Nephron progenitor cell (in vitro differentiated cells): ENCODE results near the gene TTC16.

Source experiments
- DNase-seq: peaks from one replicate; pipeline ENCODE4 v3.0.0; 2021
- H3K27ac Mint-ChIP-seq: 2 replicates; pipeline ENCODE4 v1.8.0; 2021; ENCODE audit warnings: mild to moderate bottlenecking, moderate library complexity, mixed read lengths
- H3K27me3 Mint-ChIP-seq: 2 replicates; pipeline ENCODE4 v1.8.0; 2021; ENCODE audit warnings: mild to moderate bottlenecking, low read depth, mixed read lengths; ENCODE audit not compliant: poor library complexity
- H3K36me3 Mint-ChIP-seq: 2 replicates; pipeline ENCODE4 v1.8.0; 2021; ENCODE audit warnings: low read depth, mixed read lengths
- H3K4me1 Mint-ChIP-seq: 2 replicates; pipeline ENCODE4 v1.8.0; 2021; ENCODE audit warnings: mixed read lengths
- H3K4me3 Mint-ChIP-seq: 2 replicates; pipeline ENCODE4 v1.8.0; 2021; ENCODE audit warnings: mild to moderate bottlenecking, moderate library complexity, mixed read lengths
- H3K9me3 Mint-ChIP-seq: 2 replicates; pipeline ENCODE4 v1.8.0; 2021; ENCODE audit warnings: mild to moderate bottlenecking, moderate library complexity, mixed read lengths
- TF ChIP-seq, protein P1 (sequence below): fragments of 200-600 bp; sonication (generic); IDR thresholded peaks from 2 replicates; pipeline ENCODE4 v1.5.0; 2021; ENCODE audit warnings: antibody characterized with exemption

The TTC16 gene

DNA sequence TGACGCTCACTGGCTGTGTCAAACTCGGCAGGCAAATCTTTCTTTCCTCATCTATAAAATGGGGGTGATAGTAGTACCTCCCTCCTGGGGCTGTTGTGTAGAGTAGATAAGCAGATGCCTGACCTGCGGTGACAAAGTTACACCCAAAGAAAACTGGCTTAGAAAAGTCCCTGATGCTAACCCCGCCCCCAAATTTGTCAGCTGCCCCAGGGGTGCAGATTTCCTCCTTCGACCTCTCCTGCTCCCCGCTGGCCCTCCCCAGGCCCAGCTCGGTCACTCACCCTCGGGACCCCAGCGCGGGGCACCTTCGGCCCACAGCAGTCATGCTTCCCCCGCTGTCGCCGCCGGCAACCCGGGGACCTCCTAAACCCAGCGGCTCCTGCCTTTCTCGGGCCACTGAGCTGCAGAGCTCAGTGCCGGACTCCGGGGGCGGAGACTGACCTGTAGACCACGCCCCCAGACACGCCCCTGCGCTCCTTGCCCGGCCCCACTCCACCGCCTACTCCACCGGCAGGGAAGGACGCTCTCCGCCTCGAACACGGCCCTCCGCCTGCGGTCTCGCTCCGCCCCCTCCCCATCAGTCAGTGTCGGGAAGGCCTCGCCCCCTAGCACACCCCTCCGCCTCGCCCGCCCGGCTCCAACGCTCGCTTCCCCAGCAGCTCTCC is 55.2 kb downstream of the TTC16 start:
- peak overlapping the region; percentile 82 for H3K4me3 Mint-ChIP-seq
- no peak overlapping the region for H3K27ac Mint-ChIP-seq
- TF ChIP-seq, protein P1, sequence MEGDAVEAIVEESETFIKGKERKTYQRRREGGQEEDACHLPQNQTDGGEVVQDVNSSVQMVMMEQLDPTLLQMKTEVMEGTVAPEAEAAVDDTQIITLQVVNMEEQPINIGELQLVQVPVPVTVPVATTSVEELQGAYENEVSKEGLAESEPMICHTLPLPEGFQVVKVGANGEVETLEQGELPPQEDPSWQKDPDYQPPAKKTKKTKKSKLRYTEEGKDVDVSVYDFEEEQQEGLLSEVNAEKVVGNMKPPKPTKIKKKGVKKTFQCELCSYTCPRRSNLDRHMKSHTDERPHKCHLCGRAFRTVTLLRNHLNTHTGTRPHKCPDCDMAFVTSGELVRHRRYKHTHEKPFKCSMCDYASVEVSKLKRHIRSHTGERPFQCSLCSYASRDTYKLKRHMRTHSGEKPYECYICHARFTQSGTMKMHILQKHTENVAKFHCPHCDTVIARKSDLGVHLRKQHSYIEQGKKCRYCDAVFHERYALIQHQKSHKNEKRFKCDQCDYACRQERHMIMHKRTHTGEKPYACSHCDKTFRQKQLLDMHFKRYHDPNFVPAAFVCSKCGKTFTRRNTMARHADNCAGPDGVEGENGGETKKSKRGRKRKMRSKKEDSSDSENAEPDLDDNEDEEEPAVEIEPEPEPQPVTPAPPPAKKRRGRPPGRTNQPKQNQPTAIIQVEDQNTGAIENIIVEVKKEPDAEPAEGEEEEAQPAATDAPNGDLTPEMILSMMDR, result no peak
- no peaks in the 10 kb centered on the region for H3K9me3 Mint-ChIP-seq
- DNase-seq, result peak; percentile 100
- H3K36me3 Mint-ChIP-seq, result no peaks in the 10 kb centered on the region
- H3K27me3 Mint-ChIP-seq, result peaks cover 11% of the 10 kb centered on the region
- H3K4me1 Mint-ChIP-seq, result peaks cover 40% of the 10 kb centered on the region

DNA sequence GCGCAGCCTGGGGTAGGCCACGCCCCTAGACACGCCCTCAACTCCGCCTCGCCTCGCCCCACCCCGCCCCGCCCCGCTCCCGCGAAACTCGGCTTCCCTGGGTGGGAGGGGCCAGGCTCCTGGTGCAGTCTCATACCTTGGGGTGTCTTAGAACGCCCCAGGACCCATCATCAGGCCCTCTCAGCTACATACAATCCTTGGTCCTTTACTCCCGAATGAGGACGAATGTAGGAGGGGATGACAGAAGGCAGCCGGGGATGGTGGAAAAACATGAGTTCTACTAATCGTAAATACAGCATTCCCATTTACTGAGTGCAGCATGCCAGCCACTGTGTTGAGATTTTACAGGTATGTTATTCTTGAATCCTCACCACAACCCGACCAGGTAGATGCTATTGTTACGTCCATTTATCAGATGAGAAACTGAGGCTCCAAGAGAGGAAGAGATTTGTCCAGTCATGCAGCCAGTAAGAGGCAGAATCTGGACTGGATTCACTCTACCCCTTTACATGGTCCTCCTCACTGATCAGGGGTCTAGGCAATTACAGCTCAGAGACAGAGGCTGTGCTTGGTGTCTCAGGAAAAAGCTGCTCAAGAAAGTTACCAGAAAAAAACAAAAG is 55.8 kb downstream of the TTC16 start:
- peak overlapping the region; percentile 82 for H3K4me3 Mint-ChIP-seq
- no peaks in the 10 kb centered on the region for H3K36me3 Mint-ChIP-seq
- no peak overlapping the region for H3K27ac Mint-ChIP-seq
- H3K4me1 Mint-ChIP-seq, result peaks cover 46% of the 10 kb centered on the region
- no peak for DNase-seq
- peaks cover 11% of the 10 kb centered on the region for H3K27me3 Mint-ChIP-seq
- no peaks in the 10 kb centered on the region for H3K9me3 Mint-ChIP-seq
- TF ChIP-seq, protein P1, result no peak

DNA sequence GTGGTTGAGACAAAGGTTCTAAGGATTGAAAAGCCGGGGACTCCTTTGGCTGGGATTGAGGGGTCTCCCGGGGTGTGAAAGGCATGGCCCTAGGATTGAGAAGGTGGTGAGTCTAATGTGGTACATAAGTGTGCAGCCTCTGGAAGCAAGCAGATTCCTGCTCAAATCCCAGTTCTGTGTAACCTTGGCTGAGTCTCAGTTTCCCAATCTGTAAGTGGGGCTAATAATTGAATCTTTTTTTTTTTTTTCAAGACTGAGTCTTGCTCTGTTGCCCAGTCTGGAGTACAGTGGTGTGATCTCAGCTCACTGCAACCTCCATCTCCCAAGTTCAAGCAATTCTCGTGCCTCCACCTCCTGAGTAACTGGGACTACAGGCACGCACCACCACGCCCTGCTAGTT is 56.7 kb downstream of the TTC16 start:
- no peaks in the 10 kb centered on the region for H3K36me3 Mint-ChIP-seq
- DNase-seq, result no peak
- H3K4me1 Mint-ChIP-seq, result peaks cover 46% of the 10 kb centered on the region
- peaks cover 11% of the 10 kb centered on the region for H3K27me3 Mint-ChIP-seq
- no peak overlapping the region for H3K4me3 Mint-ChIP-seq
- TF ChIP-seq, protein P1, result no peak
- no peaks in the 10 kb centered on the region for H3K9me3 Mint-ChIP-seq
- H3K27ac Mint-ChIP-seq, result no peak overlapping the region

DNA sequence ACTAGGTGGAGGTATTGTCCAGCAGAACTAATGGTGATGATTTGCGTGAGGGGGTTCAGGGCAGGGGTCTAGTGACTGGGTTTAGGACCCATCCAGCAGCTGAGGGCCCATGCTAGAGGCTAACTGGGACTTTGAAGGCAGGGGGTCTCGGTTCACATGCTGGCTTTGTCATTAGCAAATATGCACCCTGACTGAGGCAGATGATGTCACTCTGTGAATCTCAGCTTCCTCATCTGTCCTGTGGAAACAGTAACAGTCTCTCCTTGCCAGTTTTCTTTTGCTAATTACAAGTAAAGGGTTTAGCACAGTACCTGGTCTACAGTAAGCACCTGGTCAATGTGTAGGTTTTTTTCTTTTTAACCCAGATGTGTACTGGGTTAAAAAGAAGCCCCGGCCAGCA is 57.4 kb downstream of the TTC16 start:
- H3K4me1 Mint-ChIP-seq, result peaks cover 44% of the 10 kb centered on the region
- H3K9me3 Mint-ChIP-seq, result no peaks in the 10 kb centered on the region
- DNase-seq, result no peak
- TF ChIP-seq, protein P1, result no peak
- no peak overlapping the region for H3K27ac Mint-ChIP-seq
- H3K36me3 Mint-ChIP-seq, result no peaks in the 10 kb centered on the region
- peaks cover 11% of the 10 kb centered on the region for H3K27me3 Mint-ChIP-seq
- no peak overlapping the region for H3K4me3 Mint-ChIP-seq

DNA sequence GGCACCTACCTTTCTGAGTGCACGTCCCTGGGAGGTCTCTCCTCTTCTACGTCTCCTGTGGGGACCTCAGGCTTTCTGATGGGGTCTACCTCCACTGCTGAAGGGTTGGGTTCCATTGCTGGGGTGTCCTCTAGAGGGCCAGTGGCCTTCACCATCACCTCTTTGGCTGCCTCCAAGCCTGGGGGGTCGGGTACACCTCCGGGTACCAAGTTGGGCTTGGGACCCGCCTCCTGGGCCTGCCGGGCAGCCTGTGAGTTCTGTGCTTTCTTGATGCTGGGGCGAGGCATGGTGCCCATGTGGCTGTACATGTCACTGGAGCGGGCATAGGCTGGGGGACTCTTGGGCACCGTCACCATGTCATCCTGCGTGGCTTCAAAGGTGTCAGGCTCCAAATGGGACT is 58.1 kb downstream of the TTC16 start:
- no peak overlapping the region for H3K27ac Mint-ChIP-seq
- H3K4me1 Mint-ChIP-seq, result peaks cover 43% of the 10 kb centered on the region
- H3K9me3 Mint-ChIP-seq, result no peaks in the 10 kb centered on the region
- H3K36me3 Mint-ChIP-seq, result no peaks in the 10 kb centered on the region
- H3K27me3 Mint-ChIP-seq, result peaks cover 11% of the 10 kb centered on the region
- DNase-seq, result no peak
- TF ChIP-seq, protein P1, result no peak
- no peak overlapping the region for H3K4me3 Mint-ChIP-seq
